ENCODE data around the gene TOMT. TPM values are rescaled to one million over a fixed set of nuclear protein-coding genes. Genes with fewer than 3 reads are reported as not detected.
A peak's percentile ranks its signal among the peaks of the same experiment; 100 is the strongest.

TOMT gene
- total and polyA plus RNA-seq, 2 of the 13 experiments (the other 11 are each of a cell fraction or from before 2014, with no cell fraction given), result not detected

GRCh38 chr11:72080326-72081183 lies 25.2 kb upstream of the TOMT start, which contains the start of the genes LRRC51 and NUMA1 (continued):
- TF ChIP-seq, protein P1, sequence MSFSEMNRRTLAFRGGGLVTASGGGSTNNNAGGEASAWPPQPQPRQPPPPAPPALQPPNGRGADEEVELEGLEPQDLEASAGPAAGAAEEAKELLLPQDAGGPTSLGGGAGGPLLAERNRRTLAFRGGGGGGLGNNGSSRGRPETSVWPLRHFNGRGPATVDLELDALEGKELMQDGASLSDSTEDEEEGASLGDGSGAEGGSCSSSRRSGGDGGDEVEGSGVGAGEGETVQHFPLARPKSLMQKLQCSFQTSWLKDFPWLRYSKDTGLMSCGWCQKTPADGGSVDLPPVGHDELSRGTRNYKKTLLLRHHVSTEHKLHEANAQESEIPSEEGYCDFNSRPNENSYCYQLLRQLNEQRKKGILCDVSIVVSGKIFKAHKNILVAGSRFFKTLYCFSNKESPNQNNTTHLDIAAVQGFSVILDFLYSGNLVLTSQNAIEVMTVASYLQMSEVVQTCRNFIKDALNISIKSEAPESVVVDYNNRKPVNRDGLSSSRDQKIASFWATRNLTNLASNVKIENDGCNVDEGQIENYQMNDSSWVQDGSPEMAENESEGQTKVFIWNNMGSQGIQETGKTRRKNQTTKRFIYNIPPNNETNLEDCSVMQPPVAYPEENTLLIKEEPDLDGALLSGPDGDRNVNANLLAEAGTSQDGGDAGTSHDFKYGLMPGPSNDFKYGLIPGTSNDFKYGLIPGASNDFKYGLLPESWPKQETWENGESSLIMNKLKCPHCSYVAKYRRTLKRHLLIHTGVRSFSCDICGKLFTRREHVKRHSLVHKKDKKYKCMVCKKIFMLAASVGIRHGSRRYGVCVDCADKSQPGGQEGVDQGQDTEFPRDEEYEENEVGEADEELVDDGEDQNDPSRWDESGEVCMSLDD (CRISPR knock-in tag; IDR thresholded peaks at IDR 0.05; ENCODE audit: borderline replicate concordance), result peak; percentile 98
- TF ChIP-seq TP53 (CRISPR knock-in tag; conservative IDR thresholded peaks at IDR 0.05) (no peak), ZNF121 (CRISPR knock-in tag; IDR thresholded peaks at IDR 0.05) (no peak), KLF16 (CRISPR knock-in tag; IDR thresholded peaks at IDR 0.05) (peak in 1 of 2 experiments; percentile 56; a peak in 2 of 4 replicates), ZNF543 (CRISPR knock-in tag; IDR thresholded peaks at IDR 0.05) (no peak), ZBTB37 (CRISPR knock-in tag; IDR thresholded peaks at IDR 0.05) (no peak), DMAP1 (CRISPR knock-in tag; IDR thresholded peaks at IDR 0.05) (peak; percentile 80), KLF15 (CRISPR knock-in tag; IDR thresholded peaks at IDR 0.05; ENCODE audit: borderline replicate concordance) (peak; percentile 80; the same call in 1 of the 2 replicates), ZNF605 (CRISPR knock-in tag; IDR thresholded peaks at IDR 0.05) (peak; percentile 76), RERE (CRISPR knock-in tag; IDR thresholded peaks at IDR 0.05; ENCODE audit: low read depth) (no peak), MXD4 (CRISPR knock-in tag; IDR thresholded peaks at IDR 0.05) (peak; percentile 67), POLR2AphosphoS5 (IDR thresholded peaks at IDR 0.05; ENCODE audit: low read depth, low read length) (peak; percentile 68), ZNF790 (CRISPR knock-in tag; IDR thresholded peaks at IDR 0.05; ENCODE audit: borderline replicate concordance) (no peak), HCFC1 (IDR thresholded peaks at IDR 0.05; ENCODE audit: low read depth, low read length) (peak; percentile 92), ZNF232 (CRISPR knock-in tag; IDR thresholded peaks at IDR 0.05; ENCODE audit: borderline replicate concordance) (peak; percentile 24; the same call in 1 of the 2 replicates), GATAD1 (CRISPR knock-in tag; IDR thresholded peaks at IDR 0.05) (peak; percentile 81), RFX3 (CRISPR knock-in tag; IDR thresholded peaks at IDR 0.05) (peak; percentile 91)
- TF ChIP-seq, protein P2, sequence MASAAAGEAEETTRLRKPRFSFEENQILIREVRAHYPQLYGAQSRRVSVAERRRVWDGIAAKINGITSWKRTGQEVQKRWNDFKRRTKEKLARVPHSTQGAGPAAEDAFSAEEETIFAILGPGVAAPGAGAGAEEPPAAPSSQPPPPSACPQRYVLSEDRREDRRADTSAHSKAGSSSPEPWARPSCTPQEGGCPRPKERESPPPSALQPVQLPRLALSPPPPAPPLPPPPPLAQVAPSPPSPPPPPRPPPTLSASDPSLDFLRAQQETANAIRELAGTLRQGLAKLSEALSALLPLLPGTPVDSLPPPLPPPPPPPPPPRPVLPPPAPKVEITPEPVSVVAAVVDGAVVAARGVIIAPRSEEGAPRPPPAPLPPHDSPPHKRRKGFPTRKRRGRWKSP (CRISPR knock-in tag; IDR thresholded peaks at IDR 0.05), result peak; percentile 72; the same call in 1 of the 2 replicates

Data from HepG2 (cell line).